Nephron progenitor cell (in vitro differentiated cells): ENCODE results near the gene SLC2A9.

Source experiments
- DNase-seq: peaks from one replicate; pipeline ENCODE4 v3.0.0; 2021
- H3K27ac Mint-ChIP-seq: 2 replicates; pipeline ENCODE4 v1.8.0; 2021; ENCODE audit warnings: mild to moderate bottlenecking, moderate library complexity, mixed read lengths
- H3K27me3 Mint-ChIP-seq: 2 replicates; pipeline ENCODE4 v1.8.0; 2021; ENCODE audit warnings: mild to moderate bottlenecking, low read depth, mixed read lengths; ENCODE audit not compliant: poor library complexity
- H3K36me3 Mint-ChIP-seq: 2 replicates; pipeline ENCODE4 v1.8.0; 2021; ENCODE audit warnings: low read depth, mixed read lengths
- H3K4me1 Mint-ChIP-seq: 2 replicates; pipeline ENCODE4 v1.8.0; 2021; ENCODE audit warnings: mixed read lengths
- H3K4me3 Mint-ChIP-seq: 2 replicates; pipeline ENCODE4 v1.8.0; 2021; ENCODE audit warnings: mild to moderate bottlenecking, moderate library complexity, mixed read lengths
- H3K9me3 Mint-ChIP-seq: 2 replicates; pipeline ENCODE4 v1.8.0; 2021; ENCODE audit warnings: mild to moderate bottlenecking, moderate library complexity, mixed read lengths
- CTCF ChIP-seq: fragments of 200-600 bp; sonication (generic); IDR thresholded peaks from 2 replicates; pipeline ENCODE4 v1.5.0; 2021; ENCODE audit warnings: antibody characterized with exemption

Gene SLC2A9

GRCh38 chr4:9894644-9895332 lies 126.5 kb downstream of the SLC2A9 start:
- no peak overlapping the region for H3K27ac Mint-ChIP-seq
- no peaks in the 10 kb centered on the region for H3K4me1 Mint-ChIP-seq
- no peak for DNase-seq
- H3K36me3 Mint-ChIP-seq, result no peaks in the 10 kb centered on the region
- H3K9me3 Mint-ChIP-seq, result no peaks in the 10 kb centered on the region
- TF ChIP-seq CTCF, result no peak
- no peak overlapping the region for H3K4me3 Mint-ChIP-seq
- peaks cover 37% of the 10 kb centered on the region for H3K27me3 Mint-ChIP-seq

GRCh38 chr4:9893329-9894108 lies 127.8 kb downstream of the SLC2A9 start:
- Mint-ChIP-seq H3K4me3 (no peak overlapping the region), H3K4me1 (no peaks in the 10 kb centered on the region), H3K36me3 (no peaks in the 10 kb centered on the region), H3K9me3 (no peaks in the 10 kb centered on the region), H3K27ac (no peak overlapping the region), H3K27me3 (peaks cover 31% of the 10 kb centered on the region)
- no peak for TF ChIP-seq CTCF
- no peak for DNase-seq

GRCh38 chr4:9891740-9892139 lies 129.6 kb downstream of the SLC2A9 start:
- Mint-ChIP-seq H3K4me3 (no peak overlapping the region), H3K9me3 (no peaks in the 10 kb centered on the region), H3K27me3 (peaks cover 31% of the 10 kb centered on the region), H3K36me3 (no peaks in the 10 kb centered on the region), H3K27ac (no peak overlapping the region), H3K4me1 (no peaks in the 10 kb centered on the region)
- no peak for TF ChIP-seq CTCF
- no peak for DNase-seq

GRCh38 chr4:9891056-9891455 lies 130.2 kb downstream of the SLC2A9 start:
- H3K4me1 Mint-ChIP-seq, result no peaks in the 10 kb centered on the region
- H3K4me3 Mint-ChIP-seq, result no peak overlapping the region
- H3K9me3 Mint-ChIP-seq, result no peaks in the 10 kb centered on the region
- no peaks in the 10 kb centered on the region for H3K36me3 Mint-ChIP-seq
- no peak for TF ChIP-seq CTCF
- DNase-seq, result no peak
- peaks cover 25% of the 10 kb centered on the region for H3K27me3 Mint-ChIP-seq
- H3K27ac Mint-ChIP-seq, result no peak overlapping the region

GRCh38 chr4:9889306-9889705 lies 132.0 kb downstream of the SLC2A9 start:
- Mint-ChIP-seq H3K9me3 (no peaks in the 10 kb centered on the region), H3K4me3 (no peak overlapping the region), H3K27me3 (peaks cover 25% of the 10 kb centered on the region), H3K4me1 (no peaks in the 10 kb centered on the region), H3K36me3 (no peaks in the 10 kb centered on the region), H3K27ac (no peak overlapping the region)
- no peak for TF ChIP-seq CTCF
- no peak for DNase-seq
